HEK293 (cell line): Measurements from ENCODE around the gene GJD3.
A peak's percentile ranks its signal among the peaks of the same experiment; 100 is the strongest.

ENCODE experiments used
- CTCF ChIA-PET: fragments of 350-600 bp; formaldehyde crosslinking; extraction: SDS; loops from one replicate; lab custom pipeline; 2021; ENCODE audit warnings: antibody characterized with exemption; lab: Yijun Ruan, JAX
- POLR2A ChIA-PET: fragments of 300-600 bp; formaldehyde crosslinking; extraction: SDS; loops from one replicate; lab custom pipeline; 2020; ENCODE audit warnings: antibody characterized with exemption, inconsistent platforms; lab: Yijun Ruan, JAX
- H3K27ac ChIP-seq: fragments of 200-500 bp; sonication (Bioruptor generic); 2 replicates; pipeline ENCODE4 v1.5.1; 2014; ENCODE audit warnings: low read depth, low read length, control low read depth, inconsistent platforms; ENCODE audit errors: extremely low read depth
- H3K36me3 ChIP-seq, 2 experiments: fragments of 200-500 bp in 1 of 2; sonication (Bioruptor generic) in 1 of 2; 1 replicate in 1 of 2; 2 replicates in 1 of 2; pipeline ENCODE4 v1.5.1; 2014 to 2017; ENCODE audit warnings: inconsistent platforms in 2 of 2, low read length in 2 of 2; ENCODE audit not compliant: control insufficient read depth in 2 of 2, insufficient read depth in 1 of 2
- H3K4me1 ChIP-seq: fragments of 200-500 bp; sonication (Bioruptor generic); 2 replicates; pipeline ENCODE4 v1.5.1; 2014; ENCODE audit warnings: mild to moderate bottlenecking, low read length, inconsistent platforms; ENCODE audit not compliant: control insufficient read depth, insufficient read depth
- H3K4me3 ChIP-seq: 2 replicates; pipeline ENCODE4 v1.5.1; 2011; ENCODE audit warnings: low read depth, mild to moderate bottlenecking, control low read depth, low read length, moderate library complexity
- H3K9me3 ChIP-seq: fragments of 200-500 bp; sonication (Bioruptor generic); 2 replicates; pipeline ENCODE4 v1.5.1; 2014; ENCODE audit warnings: low read depth, low read length, inconsistent platforms; ENCODE audit not compliant: control insufficient read depth, insufficient read depth
- GLIS1 ChIP-seq: fragments of 450-650 bp; formaldehyde crosslinking; IDR thresholded peaks from 2 replicates; pipeline ENCODE4 v1.5.1; 2016; ENCODE audit warnings: missing biosample characterization, missing genetic modification characterization
- GLIS2 ChIP-seq: fragments of 450-650 bp; formaldehyde crosslinking; IDR thresholded peaks from 2 replicates; pipeline ENCODE4 v1.5.1; 2016; ENCODE audit warnings: missing biosample characterization, missing genetic modification characterization
- KLF8 ChIP-seq: fragments of 450-650 bp; formaldehyde crosslinking; IDR thresholded peaks from 2 replicates; pipeline ENCODE4 v1.5.1; 2016; ENCODE audit warnings: missing biosample characterization, missing genetic modification characterization
- PRDM1 ChIP-seq: fragments of 450-650 bp; formaldehyde crosslinking; IDR thresholded peaks from 2 replicates; pipeline ENCODE4; 2016; ENCODE audit warnings: missing biosample characterization, missing genetic modification characterization
- ZBTB17 ChIP-seq: fragments of 450-650 bp; formaldehyde crosslinking; IDR thresholded peaks from 2 replicates; pipeline ENCODE4 v1.5.1; 2016; ENCODE audit warnings: missing biosample characterization, missing genetic modification characterization
- ZBTB48 ChIP-seq: fragments of 450-650 bp; formaldehyde crosslinking; IDR thresholded peaks from 2 replicates; pipeline ENCODE4 v1.5.1; 2016; ENCODE audit warnings: missing biosample characterization, missing genetic modification characterization
- ZEB2 ChIP-seq: fragments of 450-650 bp; formaldehyde crosslinking; IDR thresholded peaks from 2 replicates; pipeline ENCODE4 v1.5.1; 2016; ENCODE audit warnings: missing biosample characterization, missing genetic modification characterization
- ZFHX2 ChIP-seq: fragments of 450-650 bp; formaldehyde crosslinking; conservative IDR thresholded peaks from 2 replicates; pipeline ENCODE4 v1.5.1; 2016; ENCODE audit warnings: missing biosample characterization, missing genetic modification characterization
- ZFP69B ChIP-seq: fragments of 450-650 bp; formaldehyde crosslinking; IDR thresholded peaks from 2 replicates; pipeline ENCODE4 v1.5.1; 2016; ENCODE audit warnings: missing biosample characterization, missing genetic modification characterization
- ZNF2 ChIP-seq: fragments of 450-650 bp; formaldehyde crosslinking; IDR thresholded peaks from 2 replicates; pipeline ENCODE4 v1.5.1; 2016; ENCODE audit warnings: missing biosample characterization, missing genetic modification characterization
- ZNF274 ChIP-seq, 2 experiments: fragments of 200-500 bp in 1 of 2; fragments of 450-650 bp in 1 of 2; sonication (Bioruptor generic) in 1 of 2; formaldehyde crosslinking in 1 of 2; IDR thresholded peaks; 2 replicates each; pipeline versions ENCODE4 v1.5.1 to v1.6.1; 2014 to 2016; ENCODE audit warnings: borderline replicate concordance in 1 of 2, inconsistent platforms in 1 of 2, low read length in 1 of 2, missing biosample characterization in 1 of 2, missing genetic modification characterization in 1 of 2
- ZNF366 ChIP-seq: fragments of 450-650 bp; formaldehyde crosslinking; conservative IDR thresholded peaks from 2 replicates; pipeline ENCODE4 v1.5.1; 2016; ENCODE audit warnings: missing biosample characterization, missing genetic modification characterization
- ZNF37A ChIP-seq: fragments of 450-650 bp; IDR thresholded peaks from 2 replicates; pipeline ENCODE4 v1.5.1; 2018; ENCODE audit warnings: missing biosample characterization, missing genetic modification characterization
- ZNF423 ChIP-seq: fragments of 450-650 bp; formaldehyde crosslinking; IDR thresholded peaks from 2 replicates; pipeline ENCODE4 v1.5.1; 2016; ENCODE audit warnings: missing biosample characterization, missing genetic modification characterization
- ZNF600 ChIP-seq: fragments of 450-650 bp; formaldehyde crosslinking; IDR thresholded peaks from 2 replicates; pipeline ENCODE4 v1.5.1; 2016; ENCODE audit warnings: missing biosample characterization, missing genetic modification characterization
- ZNF610 ChIP-seq: fragments of 450-650 bp; formaldehyde crosslinking; IDR thresholded peaks from 2 replicates; pipeline ENCODE4 v1.5.1; 2016; ENCODE audit warnings: missing biosample characterization, missing genetic modification characterization, borderline replicate concordance
- ZNF660 ChIP-seq: fragments of 450-650 bp; IDR thresholded peaks from 2 replicates; pipeline ENCODE4 v1.5.1; 2018; ENCODE audit warnings: missing biosample characterization, mild to moderate bottlenecking, missing genetic modification characterization
- ZNF701 ChIP-seq: fragments of 450-650 bp; formaldehyde crosslinking; IDR thresholded peaks from 2 replicates; pipeline ENCODE4 v1.5.1; 2016; ENCODE audit warnings: missing biosample characterization, missing genetic modification characterization
- TF ChIP-seq, protein P1 (sequence below): fragments of 450-650 bp; formaldehyde crosslinking; IDR thresholded peaks from 2 replicates; pipeline ENCODE4 v1.5.1; 2016; ENCODE audit warnings: missing biosample characterization, missing genetic modification characterization
- TF ChIP-seq, protein P2 (sequence below): fragments of 450-650 bp; formaldehyde crosslinking; conservative IDR thresholded peaks from 2 replicates; pipeline ENCODE4 v1.5.1; 2016; ENCODE audit warnings: low read depth, missing biosample characterization, missing genetic modification characterization
- TF ChIP-seq, protein P3 (sequence below): fragments of 450-650 bp; formaldehyde crosslinking; IDR thresholded peaks from 2 replicates; pipeline ENCODE4 v1.5.1; 2016; ENCODE audit warnings: missing biosample characterization, missing genetic modification characterization
- TF ChIP-seq, protein P4 (sequence below): fragments of 450-650 bp; formaldehyde crosslinking; IDR thresholded peaks from 2 replicates; pipeline ENCODE4 v1.5.1; 2016; ENCODE audit warnings: missing biosample characterization, missing genetic modification characterization
- TF ChIP-seq, protein P5 (sequence below): fragments of 450-650 bp; formaldehyde crosslinking; optimal IDR thresholded peaks from 2 replicates; pipeline ENCODE3; 2016; ENCODE audit warnings: missing biosample characterization, mild to moderate bottlenecking, missing genetic modification characterization

Gene GJD3

DNA sequence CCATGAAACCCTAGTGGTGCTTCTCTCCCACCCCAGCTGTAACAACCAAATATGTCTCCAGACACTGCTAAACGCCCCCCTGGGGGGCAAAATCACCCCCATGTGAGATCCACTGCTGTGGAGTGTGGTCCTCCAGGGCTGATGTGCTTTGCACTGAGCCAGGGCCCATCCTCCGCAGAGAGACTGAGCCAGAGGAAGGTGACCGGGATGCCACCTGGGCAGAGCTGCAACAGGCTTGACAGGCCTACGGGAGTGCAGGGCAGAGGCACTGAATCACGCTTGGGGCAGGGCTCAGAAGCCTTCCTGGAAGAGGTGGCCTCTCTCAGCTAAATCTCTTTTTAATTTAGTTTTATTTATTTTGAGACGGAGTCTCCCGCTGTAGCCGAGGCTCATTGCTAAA lies 4.4 kb downstream of the GJD3 start:
- ChIA-PET POLR2A (no interaction called here), CTCF (interaction anchor here (0.6 to 16.1 kb wide), 10 partner anchors 21 to 1200 kb away, joined by 3 to 453 read pairs (median 4); partner anchors contain the start of gene RARA)
- no peaks in the 10 kb centered on the region for H3K4me1 ChIP-seq
- H3K9me3 ChIP-seq: no peaks in the 10 kb centered on the region
- no peak for TF ChIP-seq ZNF701 (tag by site-specific recombination)
- TF ChIP-seq GLIS1 (tag by site-specific recombination): peak; percentile 31; the same call in 1 of the 2 replicates
- no peak overlapping the region for H3K4me3 ChIP-seq
- no peak overlapping the region for H3K27ac ChIP-seq
- peaks cover 0 to 11% of the 10 kb centered on the region in 2 experiments; a peak in 1 of 3 replicates for H3K36me3 ChIP-seq

DNA sequence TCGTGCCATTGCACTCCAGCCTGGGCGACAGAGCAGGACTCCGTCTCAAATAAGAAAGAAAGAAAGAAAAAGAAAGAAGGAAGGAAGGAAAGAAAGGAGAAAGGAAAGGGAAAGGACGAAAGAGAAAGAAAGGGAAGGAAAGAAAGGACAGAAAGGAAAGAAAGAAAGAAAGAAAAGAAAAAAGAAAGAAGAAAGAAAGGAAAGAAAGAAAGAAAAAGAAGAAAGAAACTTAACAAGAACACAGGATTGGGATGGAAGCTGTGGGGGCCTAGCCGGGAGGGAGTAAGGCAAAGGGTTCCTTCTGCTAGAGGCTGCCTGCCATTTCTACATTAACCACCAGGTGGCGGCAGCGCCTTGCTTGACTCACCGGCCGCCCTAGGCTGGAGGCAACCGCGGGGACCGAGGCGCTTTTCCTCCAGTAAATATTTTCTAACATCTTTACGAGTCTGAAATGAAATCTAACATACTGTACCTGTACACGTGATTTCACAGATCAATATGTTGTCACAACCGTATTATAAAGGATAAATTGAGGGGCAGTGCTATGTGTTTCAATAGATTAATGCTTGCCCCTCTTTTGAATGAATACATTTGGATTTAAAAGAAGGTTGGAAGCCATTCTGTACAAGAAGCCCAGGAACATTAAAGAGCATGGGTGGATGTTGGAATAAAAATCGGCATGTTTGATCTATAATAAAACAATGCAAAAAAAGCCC lies 6.1 kb downstream of the GJD3 start:
- H3K36me3 ChIP-seq: peaks cover 0 to 15% of the 10 kb centered on the region in 2 experiments; a peak in 1 of 3 replicates
- no peaks in the 10 kb centered on the region for H3K4me1 ChIP-seq
- POLR2A ChIA-PET: interaction anchor here (0.7 to 1.5 kb wide), 4 partner anchors 43 to 176 kb away, joined by 3 to 7 read pairs (median 4); partner anchors contain the start of gene TOP2A
- H3K4me3 ChIP-seq: no peak overlapping the region
- no peak overlapping the region for H3K27ac ChIP-seq
- CTCF ChIA-PET: interaction anchor here (0.6 to 16.1 kb wide), 35 partner anchors 10 to 1311 kb away, joined by 3 to 453 read pairs (median 4); partner anchors contain the start of genes IGFBP4 and RARA
- H3K9me3 ChIP-seq: no peaks in the 10 kb centered on the region
- peak; percentile 84 for TF ChIP-seq ZBTB17
- TF ChIP-seq ZNF274 (IDR thresholded peaks at IDR 0.05; ENCODE audit: low read length): no peak
- TF ChIP-seq ZNF274 (tag by site-specific recombination; IDR thresholded peaks at IDR 0.05; ENCODE audit: borderline replicate concordance): no peak
- peak; percentile 65; the same call in 1 of the 2 replicates for TF ChIP-seq KLF8 (tag by site-specific recombination)
- TF ChIP-seq, protein P1, sequence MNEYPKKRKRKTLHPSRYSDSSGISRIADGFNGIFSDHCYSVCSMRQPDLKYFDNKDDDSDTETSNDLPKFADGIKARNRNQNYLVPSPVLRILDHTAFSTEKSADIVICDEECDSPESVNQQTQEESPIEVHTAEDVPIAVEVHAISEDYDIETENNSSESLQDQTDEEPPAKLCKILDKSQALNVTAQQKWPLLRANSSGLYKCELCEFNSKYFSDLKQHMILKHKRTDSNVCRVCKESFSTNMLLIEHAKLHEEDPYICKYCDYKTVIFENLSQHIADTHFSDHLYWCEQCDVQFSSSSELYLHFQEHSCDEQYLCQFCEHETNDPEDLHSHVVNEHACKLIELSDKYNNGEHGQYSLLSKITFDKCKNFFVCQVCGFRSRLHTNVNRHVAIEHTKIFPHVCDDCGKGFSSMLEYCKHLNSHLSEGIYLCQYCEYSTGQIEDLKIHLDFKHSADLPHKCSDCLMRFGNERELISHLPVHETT: peak; percentile 85
- TF ChIP-seq, protein P2, sequence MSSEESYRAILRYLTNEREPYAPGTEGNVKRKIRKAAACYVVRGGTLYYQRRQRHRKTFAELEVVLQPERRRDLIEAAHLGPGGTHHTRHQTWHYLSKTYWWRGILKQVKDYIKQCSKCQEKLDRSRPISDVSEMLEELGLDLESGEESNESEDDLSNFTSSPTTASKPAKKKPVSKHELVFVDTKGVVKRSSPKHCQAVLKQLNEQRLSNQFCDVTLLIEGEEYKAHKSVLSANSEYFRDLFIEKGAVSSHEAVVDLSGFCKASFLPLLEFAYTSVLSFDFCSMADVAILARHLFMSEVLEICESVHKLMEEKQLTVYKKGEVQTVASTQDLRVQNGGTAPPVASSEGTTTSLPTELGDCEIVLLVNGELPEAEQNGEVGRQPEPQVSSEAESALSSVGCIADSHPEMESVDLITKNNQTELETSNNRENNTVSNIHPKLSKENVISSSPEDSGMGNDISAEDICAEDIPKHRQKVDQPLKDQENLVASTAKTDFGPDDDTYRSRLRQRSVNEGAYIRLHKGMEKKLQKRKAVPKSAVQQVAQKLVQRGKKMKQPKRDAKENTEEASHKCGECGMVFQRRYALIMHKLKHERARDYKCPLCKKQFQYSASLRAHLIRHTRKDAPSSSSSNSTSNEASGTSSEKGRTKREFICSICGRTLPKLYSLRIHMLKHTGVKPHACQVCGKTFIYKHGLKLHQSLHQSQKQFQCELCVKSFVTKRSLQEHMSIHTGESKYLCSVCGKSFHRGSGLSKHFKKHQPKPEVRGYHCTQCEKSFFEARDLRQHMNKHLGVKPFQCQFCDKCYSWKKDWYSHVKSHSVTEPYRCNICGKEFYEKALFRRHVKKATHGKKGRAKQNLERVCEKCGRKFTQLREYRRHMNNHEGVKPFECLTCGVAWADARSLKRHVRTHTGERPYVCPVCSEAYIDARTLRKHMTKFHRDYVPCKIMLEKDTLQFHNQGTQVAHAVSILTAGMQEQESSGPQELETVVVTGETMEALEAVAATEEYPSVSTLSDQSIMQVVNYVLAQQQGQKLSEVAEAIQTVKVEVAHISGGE: no peak
- no peak for TF ChIP-seq ZNF423 (tag by site-specific recombination)
- TF ChIP-seq PRDM1 (tag by site-specific recombination): peak; percentile 100
- peak; percentile 100 for TF ChIP-seq ZNF366
- peak; percentile 74 for TF ChIP-seq ZEB2 (tag by site-specific recombination)
- TF ChIP-seq ZNF610 (tag by site-specific recombination): no peak
- TF ChIP-seq ZBTB48: 0 out of 2 replicates have a peak, but pooled peaks have one; percentile 31
- peak; percentile 45; the same call in 1 of the 2 replicates for TF ChIP-seq ZNF2 (tag by site-specific recombination)
- peak; percentile 63 for TF ChIP-seq GLIS1 (tag by site-specific recombination)
- TF ChIP-seq, protein P3, sequence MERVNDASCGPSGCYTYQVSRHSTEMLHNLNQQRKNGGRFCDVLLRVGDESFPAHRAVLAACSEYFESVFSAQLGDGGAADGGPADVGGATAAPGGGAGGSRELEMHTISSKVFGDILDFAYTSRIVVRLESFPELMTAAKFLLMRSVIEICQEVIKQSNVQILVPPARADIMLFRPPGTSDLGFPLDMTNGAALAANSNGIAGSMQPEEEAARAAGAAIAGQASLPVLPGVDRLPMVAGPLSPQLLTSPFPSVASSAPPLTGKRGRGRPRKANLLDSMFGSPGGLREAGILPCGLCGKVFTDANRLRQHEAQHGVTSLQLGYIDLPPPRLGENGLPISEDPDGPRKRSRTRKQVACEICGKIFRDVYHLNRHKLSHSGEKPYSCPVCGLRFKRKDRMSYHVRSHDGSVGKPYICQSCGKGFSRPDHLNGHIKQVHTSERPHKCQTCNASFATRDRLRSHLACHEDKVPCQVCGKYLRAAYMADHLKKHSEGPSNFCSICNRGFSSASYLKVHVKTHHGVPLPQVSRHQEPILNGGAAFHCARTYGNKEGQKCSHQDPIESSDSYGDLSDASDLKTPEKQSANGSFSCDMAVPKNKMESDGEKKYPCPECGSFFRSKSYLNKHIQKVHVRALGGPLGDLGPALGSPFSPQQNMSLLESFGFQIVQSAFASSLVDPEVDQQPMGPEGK (tag by site-specific recombination): peak; percentile 83
- TF ChIP-seq, protein P4, sequence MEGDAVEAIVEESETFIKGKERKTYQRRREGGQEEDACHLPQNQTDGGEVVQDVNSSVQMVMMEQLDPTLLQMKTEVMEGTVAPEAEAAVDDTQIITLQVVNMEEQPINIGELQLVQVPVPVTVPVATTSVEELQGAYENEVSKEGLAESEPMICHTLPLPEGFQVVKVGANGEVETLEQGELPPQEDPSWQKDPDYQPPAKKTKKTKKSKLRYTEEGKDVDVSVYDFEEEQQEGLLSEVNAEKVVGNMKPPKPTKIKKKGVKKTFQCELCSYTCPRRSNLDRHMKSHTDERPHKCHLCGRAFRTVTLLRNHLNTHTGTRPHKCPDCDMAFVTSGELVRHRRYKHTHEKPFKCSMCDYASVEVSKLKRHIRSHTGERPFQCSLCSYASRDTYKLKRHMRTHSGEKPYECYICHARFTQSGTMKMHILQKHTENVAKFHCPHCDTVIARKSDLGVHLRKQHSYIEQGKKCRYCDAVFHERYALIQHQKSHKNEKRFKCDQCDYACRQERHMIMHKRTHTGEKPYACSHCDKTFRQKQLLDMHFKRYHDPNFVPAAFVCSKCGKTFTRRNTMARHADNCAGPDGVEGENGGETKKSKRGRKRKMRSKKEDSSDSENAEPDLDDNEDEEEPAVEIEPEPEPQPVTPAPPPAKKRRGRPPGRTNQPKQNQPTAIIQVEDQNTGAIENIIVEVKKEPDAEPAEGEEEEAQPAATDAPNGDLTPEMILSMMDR (tag by site-specific recombination): peak; percentile 87
- 0 out of 2 replicates have a peak, but pooled peaks have one; percentile 37 for TF ChIP-seq ZFP69B (tag by site-specific recombination)
- TF ChIP-seq ZNF600 (tag by site-specific recombination): peak; percentile 99
- peak; percentile 61; the same call in 1 of the 2 replicates for TF ChIP-seq GLIS2 (tag by site-specific recombination)
- TF ChIP-seq ZNF37A (tag by site-specific recombination): no peak
- no peak for TF ChIP-seq ZFHX2 (tag by site-specific recombination)
- TF ChIP-seq ZNF660 (tag by site-specific recombination): peak; percentile 48; the same call in 1 of the 2 replicates
- TF ChIP-seq, protein P5, sequence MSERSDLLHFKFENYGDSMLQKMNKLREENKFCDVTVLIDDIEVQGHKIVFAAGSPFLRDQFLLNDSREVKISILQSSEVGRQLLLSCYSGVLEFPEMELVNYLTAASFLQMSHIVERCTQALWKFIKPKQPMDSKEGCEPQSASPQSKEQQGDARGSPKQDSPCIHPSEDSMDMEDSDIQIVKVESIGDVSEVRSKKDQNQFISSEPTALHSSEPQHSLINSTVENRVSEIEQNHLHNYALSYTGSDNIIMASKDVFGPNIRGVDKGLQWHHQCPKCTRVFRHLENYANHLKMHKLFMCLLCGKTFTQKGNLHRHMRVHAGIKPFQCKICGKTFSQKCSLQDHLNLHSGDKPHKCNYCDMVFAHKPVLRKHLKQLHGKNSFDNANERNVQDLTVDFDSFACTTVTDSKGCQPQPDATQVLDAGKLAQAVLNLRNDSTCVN (tag by site-specific recombination): no peak
